ENCODE measurements around the gene OPA3.
A peak's percentile ranks its signal among the peaks of the same experiment; 100 is the strongest.
"Not testable (repeated sequence)": the region's sequence is repeated elsewhere in the genome, so short reads cannot be mapped to it uniquely, and the experiment has no call there.

The OPA3 gene

DNA sequence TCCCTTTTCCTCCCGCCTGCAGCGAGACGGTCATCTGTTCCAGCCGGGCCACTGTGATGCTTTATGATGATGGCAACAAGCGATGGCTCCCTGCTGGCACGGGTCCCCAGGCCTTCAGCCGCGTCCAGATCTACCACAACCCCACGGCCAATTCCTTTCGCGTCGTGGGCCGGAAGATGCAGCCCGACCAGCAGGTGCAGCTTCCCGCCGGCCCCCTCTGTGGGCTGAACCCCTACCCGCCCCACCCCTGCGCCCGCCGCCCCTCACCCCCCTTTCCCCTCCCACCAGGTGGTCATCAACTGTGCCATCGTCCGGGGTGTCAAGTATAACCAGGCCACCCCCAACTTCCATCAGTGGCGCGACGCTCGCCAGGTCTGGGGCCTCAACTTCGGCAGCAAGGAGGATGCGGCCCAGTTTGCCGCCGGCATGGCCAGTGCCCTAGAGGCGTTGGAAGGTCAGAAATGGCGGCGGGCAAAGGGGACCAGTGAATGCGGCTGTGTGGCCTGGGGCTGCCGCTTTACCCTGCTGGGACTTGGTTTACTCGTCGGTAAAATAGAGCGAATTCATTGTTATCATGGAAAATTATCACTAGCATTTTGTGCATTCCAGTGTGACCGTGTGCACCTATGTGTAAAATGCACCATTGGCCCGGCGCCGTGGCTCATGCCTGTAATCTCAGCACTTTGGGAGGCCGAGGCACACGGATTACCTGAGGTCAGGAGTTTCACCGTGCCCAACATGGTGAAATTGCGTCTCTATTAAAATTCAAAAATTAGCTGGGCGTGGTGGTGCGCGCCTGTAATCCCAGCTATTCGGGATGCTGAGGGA is 66.7 kb downstream of the OPA3 start:
- DNase-seq, result no peak

DNA sequence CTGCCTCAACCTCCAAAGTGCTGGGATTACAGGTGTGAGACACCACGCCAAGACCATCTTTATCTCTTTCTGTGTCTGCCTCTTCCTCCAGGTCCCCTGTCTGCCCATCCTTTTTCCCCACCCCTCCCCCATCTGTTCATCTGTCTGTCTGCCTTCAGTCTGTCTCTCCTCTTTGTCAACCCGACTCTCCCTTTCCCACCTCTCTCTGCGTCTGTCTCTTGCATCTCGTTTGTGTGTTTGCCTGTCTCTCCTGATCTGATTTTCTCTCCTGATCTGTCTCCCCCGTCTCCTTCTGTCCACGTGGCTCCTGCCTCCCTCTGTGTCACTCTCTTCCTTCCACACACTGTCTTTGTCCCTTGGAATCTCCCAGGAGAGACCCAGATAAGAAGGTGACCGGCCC is 67.4 kb downstream of the OPA3 start:
- DNase-seq, result no peak

DNA sequence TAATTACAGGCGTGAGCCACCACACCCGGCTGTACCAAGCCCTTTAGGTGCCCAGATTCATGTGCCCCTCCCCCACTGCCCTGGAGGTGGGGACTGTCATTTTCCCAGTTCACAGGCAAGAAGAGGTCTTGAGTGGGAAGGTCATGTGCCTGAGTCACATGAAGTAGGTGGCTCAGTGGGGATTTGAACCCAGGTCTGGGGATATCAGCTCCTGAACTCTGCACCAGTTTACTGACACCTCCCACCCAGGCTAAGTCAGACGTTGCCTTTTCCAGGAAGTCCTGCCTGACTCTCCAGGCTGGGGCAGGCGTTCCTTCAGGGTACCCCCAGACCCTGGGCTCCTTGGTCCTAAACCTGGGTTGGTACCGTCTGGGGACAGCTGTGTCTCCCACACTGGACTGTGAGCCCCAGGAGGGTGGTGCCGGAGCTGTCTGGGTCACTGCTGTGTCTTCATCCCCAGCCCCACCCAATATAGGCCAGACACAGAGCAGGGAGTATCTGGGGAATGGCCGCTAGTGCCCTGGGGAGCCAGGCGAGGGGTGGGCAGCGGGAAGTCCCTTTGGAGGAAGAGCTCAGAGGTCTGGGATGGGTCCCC is 68.7 kb downstream of the OPA3 start:
- no peak for DNase-seq

GRCh38 chr19:45515081-45515624 is 69.4 kb downstream of the OPA3 start:
- no peak for DNase-seq

- DNase-seq, result no peak
These were observed 70.1 kb downstream of the OPA3 start for GRCh38 chr19:45514376-45515051.

- DNase-seq, result no peak
These were observed 71.6 kb downstream of the OPA3 start for GRCh38 chr19:45512881-45513483.

DNA sequence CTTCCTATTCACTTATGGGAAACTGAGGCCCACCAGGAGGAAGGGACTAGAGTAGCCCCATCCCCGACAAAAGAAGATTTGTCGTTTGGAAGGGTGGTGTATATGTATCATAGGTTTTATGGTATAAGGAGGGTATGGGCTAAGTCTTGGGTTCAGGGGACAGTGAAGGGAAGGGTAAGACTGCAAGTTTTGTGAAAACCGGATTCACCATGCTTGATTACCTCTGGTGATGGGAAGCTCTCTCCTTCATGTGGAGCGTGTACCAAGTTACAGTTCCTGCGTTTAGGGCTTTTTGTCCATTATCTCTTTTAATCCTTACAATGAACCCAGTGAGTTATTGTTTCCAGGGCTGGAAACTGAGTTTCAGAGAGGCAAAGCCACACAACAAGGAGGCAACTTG is 73.5 kb downstream of the OPA3 start:
- no peak for DNase-seq

DNA sequence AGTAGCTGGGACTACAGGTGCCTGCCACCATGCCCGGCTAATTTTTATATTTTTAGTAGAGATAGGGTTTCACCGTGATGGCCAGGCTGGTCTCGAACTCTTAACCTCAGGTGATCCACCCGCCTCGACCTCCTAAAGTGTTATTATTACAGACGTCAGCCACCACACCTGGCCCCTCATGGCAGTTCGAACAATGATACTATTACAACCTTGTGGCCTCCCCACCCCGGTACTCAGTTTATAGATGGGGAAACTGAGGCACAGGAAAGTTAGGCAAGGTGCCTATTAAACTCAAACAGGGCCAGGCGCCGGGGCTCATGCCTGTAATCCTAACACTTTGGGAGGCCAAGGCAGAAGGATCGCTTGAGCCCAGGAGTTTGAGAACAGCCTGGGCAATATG is 74.2 kb downstream of the OPA3 start:
- DNase-seq, result not testable (repeated sequence)

GRCh38 chr19:45509692-45510015 is 74.9 kb downstream of the OPA3 start:
- DNase-seq, result no peak

DNA sequence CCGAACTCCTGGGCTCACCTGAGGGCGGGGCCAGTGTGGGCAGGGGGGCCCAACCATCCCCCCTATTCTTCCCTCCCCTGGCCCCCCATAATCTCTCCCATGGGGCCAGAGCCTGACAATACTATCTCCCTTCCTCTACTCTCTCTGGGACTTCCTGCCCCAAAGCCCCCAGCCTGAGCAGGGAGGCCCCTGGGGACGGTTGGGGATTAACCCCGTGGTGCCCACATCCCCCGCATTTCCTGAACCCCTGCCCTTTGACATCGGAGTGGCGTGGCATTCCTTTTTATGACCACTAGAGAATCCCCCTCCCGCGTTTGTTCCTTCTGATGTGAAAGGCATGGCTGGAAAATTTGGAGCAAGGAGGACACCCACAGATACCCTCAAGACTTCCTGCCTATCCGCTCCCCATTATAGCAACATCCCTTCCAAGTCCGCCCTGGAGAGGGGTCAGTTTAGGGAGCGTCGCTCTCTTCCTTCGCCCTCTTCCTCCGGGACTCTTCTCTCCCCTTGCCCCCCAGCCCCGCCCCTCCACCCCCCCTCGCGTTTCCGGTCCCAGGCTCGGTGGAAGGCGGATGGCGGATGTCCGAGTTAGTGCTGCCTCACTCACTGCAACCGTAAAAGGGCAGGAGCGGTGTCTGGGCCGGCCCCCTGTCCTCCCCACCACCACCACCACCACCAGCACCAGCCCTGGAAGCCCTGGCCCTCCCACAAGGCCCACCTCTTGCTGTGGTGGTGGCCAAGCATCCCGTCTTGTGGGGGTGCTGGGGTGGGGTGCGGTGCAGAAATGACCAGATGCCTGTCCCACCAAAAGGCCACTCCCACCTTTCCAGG is 75.5 kb downstream of the OPA3 start:
- DNase-seq, result no peak

- DNase-seq, result no peak
These were observed 76.2 kb downstream of the OPA3 start for GRCh38 chr19:45508417-45508860.

DNA sequence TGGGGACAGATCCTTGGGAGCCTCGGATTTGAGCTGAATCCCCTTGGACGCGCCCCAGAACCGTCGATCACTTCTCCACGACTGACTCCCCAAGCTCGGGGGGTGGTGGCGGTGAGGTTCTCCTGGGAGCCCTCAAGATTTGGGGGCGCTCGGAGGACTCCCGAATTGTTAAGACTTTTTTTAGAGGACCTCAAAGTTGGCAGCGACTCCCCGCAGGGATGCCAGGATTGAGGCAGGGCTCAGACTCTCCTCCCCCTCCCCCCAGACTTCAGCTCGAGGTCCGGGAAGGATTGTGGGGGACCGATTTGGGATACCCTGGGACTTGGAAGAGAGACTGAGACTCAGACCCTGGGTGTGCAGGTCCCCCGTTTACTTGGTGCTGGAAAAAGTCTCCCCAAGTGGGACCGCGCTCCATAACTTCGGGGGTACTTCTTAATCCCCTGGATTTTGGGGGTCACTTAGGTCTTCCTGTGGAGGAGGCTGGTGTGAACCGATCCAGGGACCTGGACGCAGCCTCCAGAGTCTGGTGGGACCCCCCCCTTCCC is 76.7 kb downstream of the OPA3 start:
- no peak for DNase-seq

DNA sequence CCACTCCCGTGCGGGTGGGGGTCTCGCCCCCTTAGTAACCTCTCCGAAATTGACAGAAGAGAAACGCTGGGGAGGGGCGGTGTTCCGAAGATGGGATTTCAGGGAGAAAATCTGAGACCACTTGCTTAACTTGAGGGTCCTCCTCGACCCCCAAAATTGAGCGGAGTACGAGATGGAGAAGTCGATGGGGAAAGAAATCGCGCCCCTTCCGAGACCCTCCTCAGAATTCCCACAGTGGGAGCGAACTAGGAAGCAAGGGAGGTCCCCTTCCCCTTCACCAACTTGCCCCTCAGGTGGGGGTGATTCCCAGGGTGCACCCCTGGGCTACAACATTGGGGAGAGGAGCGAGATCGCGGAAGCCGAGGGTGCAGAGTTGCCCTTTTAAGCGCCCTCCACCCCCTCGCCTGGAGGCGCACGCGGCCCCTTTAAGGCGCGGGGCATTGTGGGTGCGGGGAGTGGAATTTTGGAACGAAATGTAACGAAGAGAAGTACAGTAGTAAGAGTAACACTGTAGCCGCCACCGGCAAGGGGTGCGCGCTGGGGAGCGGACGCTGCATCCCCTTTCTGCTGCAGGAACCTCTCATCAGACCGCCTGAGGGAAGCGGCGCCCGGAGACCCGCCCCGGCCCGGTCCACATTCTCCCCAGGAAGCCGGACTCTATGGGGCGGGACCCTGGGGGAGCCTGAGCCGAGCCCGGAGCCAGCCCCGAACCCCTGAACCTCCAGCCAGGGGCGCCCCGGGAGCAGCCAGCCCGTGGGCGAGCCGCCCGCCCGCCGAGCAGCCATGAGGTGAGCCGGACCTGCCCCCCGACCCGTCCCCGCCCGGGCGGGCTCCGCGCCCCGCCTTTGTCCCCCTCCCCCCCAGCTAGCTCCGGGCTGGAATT is 77.4 kb downstream of the OPA3 start, which contains the start of gene VASP:
Gene VASP, plus strand, starts transcription at position 491 of the 883 bp plus-strand sequence. Its CDS starts 293 bp downstream, at position 784.
- DNase-seq, result no peak

DNA sequence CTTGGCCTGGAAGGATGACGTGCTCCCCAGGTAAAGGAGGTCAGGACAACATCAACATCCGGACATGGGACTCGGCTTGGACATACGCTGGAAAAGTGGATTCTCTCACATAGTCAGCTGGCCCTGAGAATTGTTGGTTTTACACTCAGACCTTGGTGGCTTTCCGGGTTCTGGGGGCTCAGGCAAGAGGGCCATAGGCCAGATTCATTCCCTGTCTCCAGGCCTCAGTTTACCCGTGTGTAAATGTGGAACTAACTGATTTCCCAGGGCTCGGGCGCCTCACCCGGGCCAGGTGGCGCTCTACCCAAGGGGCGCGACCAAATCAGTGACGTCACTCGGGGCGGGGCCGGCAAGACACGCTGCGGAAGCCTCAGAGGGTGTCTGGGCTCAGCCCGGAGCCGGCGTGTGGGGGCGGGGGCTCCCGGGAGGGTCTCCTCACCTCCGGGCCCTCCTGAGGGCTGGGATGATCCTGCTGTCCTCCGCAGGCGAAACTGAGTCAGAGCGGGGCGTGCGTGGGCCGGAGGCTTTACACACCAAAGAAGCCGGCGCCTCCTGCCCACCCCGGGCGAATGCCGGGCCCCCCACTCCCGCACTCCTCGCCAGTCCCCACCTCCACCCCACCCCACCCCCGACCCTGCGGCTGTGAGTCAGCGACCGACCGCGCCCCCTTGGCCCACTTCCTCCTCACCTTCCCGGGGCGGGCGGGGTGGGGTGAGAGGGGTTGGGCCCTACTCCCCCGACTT is 78.2 kb downstream of the OPA3 start:
- peak; percentile 28 for DNase-seq

GRCh38 chr19:45505996-45506245 is 78.7 kb downstream of the OPA3 start:
- DNase-seq, result no peak

DNA sequence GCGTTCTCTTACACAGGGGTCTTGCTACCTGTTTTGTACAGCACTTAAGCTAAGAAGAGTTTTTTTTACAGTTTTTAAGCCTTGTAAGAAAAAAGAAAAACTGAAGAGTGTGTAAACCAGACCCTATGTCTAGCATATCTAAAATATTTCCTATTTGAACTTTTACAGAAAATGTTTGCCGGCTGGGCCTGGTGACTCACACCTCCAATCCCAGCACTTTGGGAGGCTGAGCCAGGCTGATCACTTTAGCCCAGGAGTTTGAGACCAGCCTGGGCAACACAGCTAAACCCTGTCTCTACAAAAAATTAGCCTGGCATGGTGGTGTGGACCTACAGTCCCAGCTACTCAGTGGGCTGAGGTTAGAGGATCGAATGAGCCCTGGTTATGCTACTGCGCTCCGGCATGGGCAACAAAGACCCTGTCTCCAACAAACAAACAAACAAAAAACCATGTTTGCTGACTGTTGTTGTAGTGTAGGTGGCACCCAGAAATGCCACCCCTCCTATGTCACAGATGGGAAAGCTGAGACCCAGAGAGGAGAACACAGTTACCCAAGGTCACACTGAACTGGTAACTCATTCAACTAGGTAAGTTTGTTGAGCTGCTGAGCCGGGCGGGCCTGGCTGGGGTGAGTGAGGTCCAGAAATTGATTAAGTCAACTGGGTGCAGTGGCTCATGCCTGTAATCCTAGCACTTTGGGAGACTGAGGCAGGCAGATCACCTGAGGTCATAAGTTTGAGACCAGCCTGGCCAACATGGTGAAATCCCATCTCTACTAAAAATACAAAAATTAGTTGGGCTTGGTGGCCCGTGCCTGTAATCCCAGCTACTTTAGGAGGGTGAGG is 79.2 kb downstream of the OPA3 start:
- no peak for DNase-seq

DNA sequence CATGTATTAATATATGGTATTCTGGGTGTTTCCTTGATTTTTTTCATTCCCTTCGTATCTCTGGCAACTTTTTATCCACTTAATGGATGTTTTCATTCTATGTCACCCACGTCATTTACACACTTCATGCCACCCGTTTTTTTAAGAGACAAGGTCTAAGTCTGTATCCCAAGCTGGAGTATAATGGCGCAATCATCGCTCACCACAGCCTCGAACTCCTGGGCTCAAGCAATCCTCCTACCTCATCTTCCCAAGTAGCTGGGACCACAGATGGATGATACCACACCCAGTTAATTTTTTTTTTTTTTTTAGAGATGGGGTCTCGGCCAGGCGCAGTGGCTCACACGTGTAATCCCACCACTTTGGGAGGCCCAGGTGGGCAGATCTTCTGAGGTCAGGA is 80.7 kb downstream of the OPA3 start:
- DNase-seq, result no peak

GRCh38 chr19:45502111-45502510 is 82.5 kb downstream of the OPA3 start:
- DNase-seq, result no peak

- DNase-seq, result no peak
These were observed 82.9 kb downstream of the OPA3 start for GRCh38 chr19:45501730-45502014.

Measured in NCI-H2081 treated with DMSO at 0.1 percent for 48 hours (cell line).